ENCODE data around the gene THBD.

Gene THBD

DNA sequence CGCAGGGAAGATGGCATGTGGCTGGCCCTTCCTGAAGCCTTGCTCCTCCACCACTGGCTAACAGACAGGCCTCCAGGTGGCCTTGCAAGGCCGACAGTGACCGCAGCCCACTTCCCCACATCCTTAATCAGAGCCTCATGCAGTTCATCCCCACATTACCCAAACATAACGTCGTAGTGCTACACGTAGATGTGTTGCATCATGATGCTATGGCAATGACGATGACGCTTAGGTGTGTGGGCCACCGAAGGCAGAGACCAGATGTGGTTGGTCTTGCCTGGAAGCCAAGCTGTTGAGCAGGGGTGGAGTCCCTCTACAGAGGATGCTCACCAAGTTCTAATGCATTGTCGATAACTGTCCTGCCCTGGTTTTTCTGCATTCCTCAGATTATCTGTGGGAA is 31.0 kb upstream of the THBD start:
- no peak overlapping the region for H3K4me3 ChIP-seq (ENCODE audit: low read length)
- H3K9me3 ChIP-seq (ENCODE audit: insufficient read depth, low read length), result no peaks in the 10 kb centered on the region
- H2AFZ ChIP-seq (ENCODE audit: low read depth, low read length), result no peak overlapping the region
- H3K9ac ChIP-seq (ENCODE audit: low read length), result no peak overlapping the region
- TF ChIP-seq EZH2phosphoT487 (IDR thresholded peaks at IDR 0.05; ENCODE audit: low read depth), result no peak
- TF ChIP-seq, protein P1, sequence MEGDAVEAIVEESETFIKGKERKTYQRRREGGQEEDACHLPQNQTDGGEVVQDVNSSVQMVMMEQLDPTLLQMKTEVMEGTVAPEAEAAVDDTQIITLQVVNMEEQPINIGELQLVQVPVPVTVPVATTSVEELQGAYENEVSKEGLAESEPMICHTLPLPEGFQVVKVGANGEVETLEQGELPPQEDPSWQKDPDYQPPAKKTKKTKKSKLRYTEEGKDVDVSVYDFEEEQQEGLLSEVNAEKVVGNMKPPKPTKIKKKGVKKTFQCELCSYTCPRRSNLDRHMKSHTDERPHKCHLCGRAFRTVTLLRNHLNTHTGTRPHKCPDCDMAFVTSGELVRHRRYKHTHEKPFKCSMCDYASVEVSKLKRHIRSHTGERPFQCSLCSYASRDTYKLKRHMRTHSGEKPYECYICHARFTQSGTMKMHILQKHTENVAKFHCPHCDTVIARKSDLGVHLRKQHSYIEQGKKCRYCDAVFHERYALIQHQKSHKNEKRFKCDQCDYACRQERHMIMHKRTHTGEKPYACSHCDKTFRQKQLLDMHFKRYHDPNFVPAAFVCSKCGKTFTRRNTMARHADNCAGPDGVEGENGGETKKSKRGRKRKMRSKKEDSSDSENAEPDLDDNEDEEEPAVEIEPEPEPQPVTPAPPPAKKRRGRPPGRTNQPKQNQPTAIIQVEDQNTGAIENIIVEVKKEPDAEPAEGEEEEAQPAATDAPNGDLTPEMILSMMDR (IDR thresholded peaks at IDR 0.05; ENCODE audit: low read depth, low read length), result no peak
- H3K4me2 ChIP-seq (ENCODE audit: low read length), result no peak overlapping the region
- H3K27ac ChIP-seq (ENCODE audit: low read length), result no peak overlapping the region
- no peaks in the 10 kb centered on the region for H3K36me3 ChIP-seq (replicated peaks; ENCODE audit: low read depth, low read length)
- peaks cover 12% of the 10 kb centered on the region for H3K4me1 ChIP-seq (ENCODE audit: low read length)
- no peaks in the 10 kb centered on the region for H3K79me2 ChIP-seq (ENCODE audit: low read length)
- H3K27me3 ChIP-seq (ENCODE audit: low read depth, low read length), result peaks cover 31% of the 10 kb centered on the region
- no peaks in the 10 kb centered on the region for H4K20me1 ChIP-seq (ENCODE audit: insufficient read depth, low read length)

DNA sequence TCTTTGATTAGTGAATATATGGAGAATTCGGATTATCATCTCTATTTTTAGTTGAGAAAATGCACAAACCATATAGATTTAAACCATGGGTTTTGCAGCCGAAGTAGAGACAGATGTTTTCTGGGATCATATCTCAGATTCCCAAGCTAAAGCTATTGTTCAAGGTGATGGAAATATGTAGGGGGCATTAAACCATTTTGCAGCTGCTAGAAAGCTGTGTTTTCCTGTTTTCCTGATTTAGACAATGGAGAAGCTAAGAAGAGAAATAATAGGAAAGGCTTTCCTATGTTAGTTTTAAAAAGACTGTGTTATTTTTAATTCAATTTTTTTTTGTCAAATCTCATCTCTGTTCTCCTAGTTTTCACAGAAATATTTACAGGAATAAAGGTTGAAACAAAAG is 30.5 kb upstream of the THBD start:
- no peaks in the 10 kb centered on the region for H3K9me3 ChIP-seq (ENCODE audit: insufficient read depth, low read length)
- no peaks in the 10 kb centered on the region for H3K36me3 ChIP-seq (replicated peaks; ENCODE audit: low read depth, low read length)
- H3K27me3 ChIP-seq (ENCODE audit: low read depth, low read length), result peaks cover 31% of the 10 kb centered on the region
- H2AFZ ChIP-seq (ENCODE audit: low read depth, low read length), result no peak overlapping the region
- no peaks in the 10 kb centered on the region for H3K79me2 ChIP-seq (ENCODE audit: low read length)
- no peaks in the 10 kb centered on the region for H4K20me1 ChIP-seq (ENCODE audit: insufficient read depth, low read length)
- TF ChIP-seq, protein P1 (IDR thresholded peaks at IDR 0.05; ENCODE audit: low read depth, low read length), result no peak
- no peak for TF ChIP-seq EZH2phosphoT487 (IDR thresholded peaks at IDR 0.05; ENCODE audit: low read depth)
- no peak overlapping the region for H3K27ac ChIP-seq (ENCODE audit: low read length)
- H3K4me2 ChIP-seq (ENCODE audit: low read length), result no peak overlapping the region
- H3K9ac ChIP-seq (ENCODE audit: low read length), result no peak overlapping the region
- peaks cover 12% of the 10 kb centered on the region for H3K4me1 ChIP-seq (ENCODE audit: low read length)
- no peak overlapping the region for H3K4me3 ChIP-seq (ENCODE audit: low read length)

DNA sequence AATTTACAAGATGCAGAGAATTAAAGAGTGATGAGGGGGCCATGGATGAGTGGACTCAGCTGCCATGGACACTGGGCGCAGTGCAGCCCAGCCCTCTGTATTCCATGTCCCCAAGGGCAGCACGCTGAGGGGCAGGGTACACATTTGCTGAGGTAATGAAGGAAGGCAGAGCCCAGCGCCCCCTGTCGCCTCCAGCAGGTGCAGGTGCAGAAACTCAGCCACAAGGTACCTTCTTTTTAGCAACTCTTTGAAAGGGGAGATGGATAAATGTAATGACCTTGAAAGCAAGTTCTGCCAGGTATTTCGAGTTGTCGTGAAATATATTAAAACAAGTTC is 29.5 kb upstream of the THBD start:
- Histone ChIP-seq H3K27ac (ENCODE audit: low read length) (no peak overlapping the region), H3K4me1 (ENCODE audit: low read length) (peaks cover 12% of the 10 kb centered on the region), H3K4me2 (ENCODE audit: low read length) (no peak overlapping the region), H3K9me3 (ENCODE audit: insufficient read depth, low read length) (no peaks in the 10 kb centered on the region), H3K4me3 (ENCODE audit: low read length) (no peak overlapping the region), H3K36me3 (replicated peaks; ENCODE audit: low read depth, low read length) (no peaks in the 10 kb centered on the region), H3K9ac (ENCODE audit: low read length) (no peak overlapping the region), H3K27me3 (ENCODE audit: low read depth, low read length) (peaks cover 31% of the 10 kb centered on the region), H2AFZ (ENCODE audit: low read depth, low read length) (no peak overlapping the region), H4K20me1 (ENCODE audit: insufficient read depth, low read length) (no peaks in the 10 kb centered on the region), H3K79me2 (ENCODE audit: low read length) (no peaks in the 10 kb centered on the region)
- no peak for TF ChIP-seq EZH2phosphoT487 (IDR thresholded peaks at IDR 0.05; ENCODE audit: low read depth)
- TF ChIP-seq, protein P1 (IDR thresholded peaks at IDR 0.05; ENCODE audit: low read depth, low read length), result peak; percentile 67

DNA sequence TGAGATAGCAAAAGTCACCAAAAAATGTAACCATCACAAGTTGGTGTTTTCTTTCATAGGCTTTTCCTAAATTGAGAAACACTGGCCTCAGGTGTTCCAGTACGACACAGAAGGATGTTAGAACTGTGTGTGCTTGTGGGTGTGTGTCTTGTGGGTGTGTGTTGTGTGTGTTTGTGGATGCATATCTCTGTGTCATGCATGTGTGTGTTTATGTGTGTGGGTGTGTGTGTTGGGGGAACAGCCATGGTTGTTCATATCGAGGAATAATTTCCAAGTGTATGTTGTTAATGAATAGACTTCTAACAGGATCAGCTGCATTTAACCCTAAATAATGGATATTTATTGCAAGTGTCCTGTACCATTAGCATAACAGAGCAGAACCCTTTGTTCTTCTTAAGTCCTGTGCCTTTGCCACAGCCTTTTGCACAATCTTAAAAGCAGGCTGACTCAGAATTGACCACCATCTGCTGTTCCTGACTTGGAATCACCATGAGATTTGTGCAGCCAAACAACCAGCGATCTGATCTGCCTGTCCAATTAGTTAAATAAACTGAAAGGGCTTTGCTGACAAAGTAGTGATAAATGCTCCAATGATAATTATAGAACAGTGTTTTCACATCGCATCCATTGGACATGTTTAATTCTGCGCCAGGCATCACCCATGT is 29.0 kb upstream of the THBD start:
- Histone ChIP-seq H3K4me3 (ENCODE audit: low read length) (no peak overlapping the region), H3K36me3 (replicated peaks; ENCODE audit: low read depth, low read length) (no peaks in the 10 kb centered on the region), H3K9me3 (ENCODE audit: insufficient read depth, low read length) (no peaks in the 10 kb centered on the region), H3K9ac (ENCODE audit: low read length) (no peak overlapping the region), H3K27ac (ENCODE audit: low read length) (no peak overlapping the region), H3K4me1 (ENCODE audit: low read length) (peaks cover 12% of the 10 kb centered on the region), H4K20me1 (ENCODE audit: insufficient read depth, low read length) (no peaks in the 10 kb centered on the region), H3K79me2 (ENCODE audit: low read length) (no peaks in the 10 kb centered on the region), H2AFZ (ENCODE audit: low read depth, low read length) (no peak overlapping the region), H3K4me2 (ENCODE audit: low read length) (no peak overlapping the region), H3K27me3 (ENCODE audit: low read depth, low read length) (peaks cover 31% of the 10 kb centered on the region)
- no peak for TF ChIP-seq EZH2phosphoT487 (IDR thresholded peaks at IDR 0.05; ENCODE audit: low read depth)
- TF ChIP-seq, protein P1 (IDR thresholded peaks at IDR 0.05; ENCODE audit: low read depth, low read length), result no peak

Measured in OCI-LY3 (cell line).